GM19463 (cell line): Measurements from ENCODE around the gene RNF186.
"Not testable (repeated sequence)": the region's sequence is repeated elsewhere in the genome, so short reads cannot be mapped to it uniquely, and the experiment has no call there.

Experiments
- ATAC-seq: cut with Tn5 transposase; IDR thresholded peaks from one replicate; pipeline ENCODE4 v1.9.1; 2021; ENCODE audit warnings: mild to moderate bottlenecking, moderate library complexity; ENCODE audit not compliant: unreplicated experiment

RNF186 gene, protein sequence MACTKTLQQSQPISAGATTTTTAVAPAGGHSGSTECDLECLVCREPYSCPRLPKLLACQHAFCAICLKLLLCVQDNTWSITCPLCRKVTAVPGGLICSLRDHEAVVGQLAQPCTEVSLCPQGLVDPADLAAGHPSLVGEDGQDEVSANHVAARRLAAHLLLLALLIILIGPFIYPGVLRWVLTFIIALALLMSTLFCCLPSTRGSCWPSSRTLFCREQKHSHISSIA

DNA sequence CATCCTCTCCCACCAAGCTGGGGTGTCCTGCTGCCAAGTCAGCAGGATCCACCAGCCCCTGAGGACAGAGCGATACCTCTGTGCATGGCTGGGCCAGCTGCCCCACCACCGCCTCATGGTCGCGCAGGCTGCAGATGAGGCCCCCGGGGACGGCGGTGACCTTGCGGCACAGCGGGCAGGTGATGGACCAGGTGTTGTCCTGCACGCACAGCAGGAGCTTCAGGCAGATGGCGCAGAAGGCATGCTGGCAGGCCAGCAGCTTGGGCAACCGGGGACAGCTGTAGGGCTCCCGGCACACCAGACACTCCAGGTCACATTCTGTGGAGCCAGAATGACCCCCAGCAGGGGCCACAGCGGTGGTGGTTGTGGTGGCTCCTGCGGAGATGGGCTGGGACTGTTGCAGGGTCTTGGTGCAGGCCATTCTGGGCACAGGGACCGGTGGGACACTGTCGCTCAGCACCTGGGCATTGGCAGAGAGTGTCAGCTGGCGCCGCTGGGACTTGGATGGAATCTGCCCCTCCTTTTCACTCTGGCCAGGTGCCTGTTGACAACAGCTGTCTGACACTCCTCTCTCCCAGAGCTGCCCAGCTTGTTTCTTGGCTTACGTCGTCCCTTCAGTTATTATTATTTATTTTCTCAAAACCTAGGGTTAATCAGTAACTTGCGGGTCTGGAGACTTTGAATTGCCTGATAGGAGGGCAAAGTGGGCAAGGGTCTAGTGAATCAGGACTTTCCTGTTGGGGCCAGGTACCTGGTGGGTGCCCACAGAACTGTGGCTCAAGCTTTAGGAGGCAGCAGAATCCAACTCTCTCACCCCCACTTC, at the start of gene RNF186:
Gene RNF186, minus strand, starts transcription at position 603 of the 823 bp plus-strand sequence. Its CDS starts 182 bp downstream, at position 421.
- ATAC-seq, result no peak

DNA sequence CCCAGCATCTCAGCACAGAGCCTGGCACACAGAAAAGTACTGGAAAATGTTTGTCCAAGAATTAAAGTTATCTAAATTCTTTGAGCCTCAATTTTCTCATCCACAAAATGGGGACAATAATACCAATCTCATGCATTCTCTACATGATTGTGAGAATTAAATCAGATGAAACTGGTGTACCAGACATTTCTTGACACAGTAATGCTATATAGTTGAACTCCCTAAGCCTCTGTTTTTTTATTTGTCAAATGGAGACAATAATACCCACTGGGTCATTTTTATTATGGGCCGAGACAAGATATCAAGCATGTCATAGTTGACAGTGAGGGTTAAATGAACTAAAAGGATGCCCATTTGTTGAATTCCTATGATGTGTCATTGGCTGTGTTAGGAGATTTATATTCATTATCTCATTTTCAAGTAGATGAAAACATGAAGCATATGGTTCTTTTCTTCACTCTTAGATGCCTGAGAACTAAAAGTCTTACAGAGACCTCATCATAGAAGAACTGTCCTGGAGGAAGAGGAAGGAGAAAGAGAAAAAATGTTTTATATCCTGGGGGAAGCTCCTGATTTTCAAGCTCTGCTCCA, 49.6 kb upstream of the RNF186 start:
- no peak for ATAC-seq

DNA sequence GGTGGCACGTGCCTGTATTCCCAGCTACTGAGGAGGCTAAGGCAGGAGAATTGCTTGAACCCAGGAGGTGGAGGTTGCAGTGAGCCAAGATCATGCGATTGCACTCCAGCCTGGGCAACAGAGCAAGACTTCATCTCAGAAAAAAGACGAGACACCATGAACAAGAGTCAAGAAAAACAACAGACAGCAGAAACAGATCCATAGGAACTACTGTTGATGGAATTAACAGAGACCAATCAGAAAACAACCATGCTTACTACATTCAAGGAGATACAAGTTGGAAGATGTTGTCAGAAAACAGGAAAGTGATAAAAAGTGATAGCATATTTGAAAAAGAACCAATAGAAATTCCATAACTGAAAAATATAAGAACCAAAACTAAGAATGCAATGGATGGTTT, 47.9 kb upstream of the RNF186 start:
- no peak for ATAC-seq

DNA sequence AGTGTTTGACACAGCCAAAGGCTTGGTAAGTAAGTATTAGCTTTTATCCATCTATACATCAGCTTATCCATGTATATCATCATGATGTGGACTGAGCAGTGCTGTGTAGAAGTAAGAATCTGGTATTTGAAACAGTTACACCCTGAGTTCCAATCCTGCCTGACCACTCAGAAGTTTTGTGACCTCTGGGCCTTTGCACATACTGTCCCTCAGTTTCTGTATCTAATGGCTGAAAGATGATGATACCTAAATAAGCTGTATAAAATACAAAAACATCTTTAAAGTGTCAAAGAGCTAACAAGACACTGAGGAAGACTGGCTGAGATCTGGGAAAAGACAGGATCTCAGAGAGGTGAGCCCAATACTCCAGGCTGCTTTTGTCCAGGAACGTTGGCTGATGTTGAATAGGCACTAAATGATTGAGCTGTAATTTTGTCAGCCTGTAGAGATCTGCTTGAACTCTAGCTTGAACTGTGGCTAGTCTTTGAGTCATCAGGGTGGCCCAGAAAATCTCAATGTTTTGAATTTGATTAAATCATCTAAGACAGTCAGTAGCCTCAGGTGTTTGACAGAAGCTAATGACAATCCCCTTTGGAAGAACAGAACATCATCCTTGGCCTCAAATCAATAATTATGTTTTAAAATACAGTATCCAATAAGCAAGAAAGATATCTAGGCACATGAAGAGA, 46.9 kb upstream of the RNF186 start:
- no peak for ATAC-seq

DNA sequence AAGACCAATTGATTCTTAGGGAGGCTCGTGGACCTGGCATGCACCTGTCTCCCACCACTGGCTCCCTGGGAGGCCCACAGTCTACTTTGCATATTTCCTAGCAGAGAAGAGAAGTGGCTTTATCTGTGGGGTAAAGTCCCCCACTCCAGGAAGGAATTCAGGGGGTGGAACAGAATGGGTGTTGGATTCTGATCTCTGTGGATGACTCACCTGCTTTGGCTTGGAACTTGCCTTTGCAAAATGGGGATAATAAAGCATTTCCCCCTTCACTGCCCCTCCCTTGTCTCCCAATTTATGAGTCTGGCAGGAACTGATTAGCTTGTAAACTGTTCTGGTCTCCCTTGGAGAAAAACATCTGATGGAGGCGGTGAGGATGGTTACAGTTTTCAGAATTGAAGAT, 46.0 kb upstream of the RNF186 start:
- no peak for ATAC-seq

DNA sequence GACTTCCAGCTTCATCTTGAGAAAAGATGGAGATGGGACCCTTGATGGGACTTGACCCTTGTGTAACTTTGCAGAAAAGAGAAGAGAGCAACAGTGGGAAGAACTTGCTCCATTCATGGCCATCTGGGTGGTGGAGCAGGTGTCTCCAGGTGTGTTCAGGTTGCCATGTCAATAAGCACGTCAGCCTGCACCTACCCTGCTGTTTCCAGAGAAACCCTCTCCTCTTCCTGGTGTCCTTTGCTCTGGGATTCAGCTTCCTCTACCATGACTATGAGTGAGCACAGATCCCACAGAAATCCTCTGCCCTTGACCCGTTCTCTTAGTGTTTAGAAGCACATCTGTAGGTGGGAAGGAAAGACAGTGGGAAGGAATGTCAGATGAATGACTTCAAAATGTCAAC, 45.3 kb upstream of the RNF186 start:
- no peak for ATAC-seq

DNA sequence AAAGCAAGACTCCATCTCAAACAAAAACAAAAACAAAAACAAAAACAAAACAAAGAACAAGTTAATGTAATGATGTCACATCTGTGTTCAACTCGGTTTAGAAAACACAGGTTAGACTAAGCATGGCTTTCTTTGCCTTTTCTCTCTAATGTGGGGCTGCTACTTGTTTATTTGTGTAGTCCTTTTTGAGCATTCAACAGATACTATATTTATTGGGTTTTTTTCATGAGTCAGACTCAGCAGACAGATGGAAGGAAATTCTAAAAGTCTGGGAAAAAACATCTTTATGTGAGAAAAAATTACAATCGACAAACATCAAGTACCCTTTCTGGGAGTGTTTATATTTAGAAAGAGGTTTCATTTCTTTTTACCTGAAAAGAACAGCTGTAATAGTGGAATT, 44.8 kb upstream of the RNF186 start:
- ATAC-seq, result no peak

DNA sequence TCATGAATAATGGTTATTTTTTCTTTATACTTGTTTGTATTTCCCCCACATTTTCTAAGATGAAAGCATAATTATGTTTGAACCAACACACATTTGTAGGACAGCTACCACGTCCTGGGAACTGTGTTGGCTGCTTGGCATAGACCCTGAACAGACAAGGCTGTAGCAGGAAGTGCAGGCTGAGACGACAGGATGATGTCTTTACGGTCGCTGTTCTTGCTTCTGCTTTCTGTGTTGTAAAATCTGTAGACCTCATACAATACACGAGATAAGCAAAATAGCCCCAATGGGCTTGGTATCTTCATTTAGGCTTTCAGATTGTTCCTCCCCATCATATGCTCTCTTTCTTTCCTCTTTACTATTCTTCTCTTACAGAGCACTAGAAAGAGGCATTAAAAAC, 43.8 kb upstream of the RNF186 start:
- ATAC-seq, result no peak

DNA sequence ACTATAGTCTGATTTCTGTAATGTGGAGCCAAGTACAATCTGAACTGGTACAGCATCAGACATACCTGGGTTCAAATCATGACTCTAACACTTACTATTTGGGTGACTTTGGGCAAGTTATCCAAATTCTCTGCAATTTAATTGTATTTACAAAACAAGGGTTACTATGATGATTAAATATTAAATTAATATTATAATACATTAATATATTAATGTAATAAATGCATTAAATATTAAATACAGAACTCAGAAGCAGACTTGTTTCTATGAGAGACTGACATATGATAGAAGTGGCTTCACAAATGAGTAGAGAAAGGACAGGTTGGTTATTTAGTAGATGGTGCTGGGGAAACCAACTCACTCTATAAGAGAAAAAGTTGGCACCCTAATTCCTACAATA, 39.8 kb upstream of the RNF186 start:
- ATAC-seq, result no peak

DNA sequence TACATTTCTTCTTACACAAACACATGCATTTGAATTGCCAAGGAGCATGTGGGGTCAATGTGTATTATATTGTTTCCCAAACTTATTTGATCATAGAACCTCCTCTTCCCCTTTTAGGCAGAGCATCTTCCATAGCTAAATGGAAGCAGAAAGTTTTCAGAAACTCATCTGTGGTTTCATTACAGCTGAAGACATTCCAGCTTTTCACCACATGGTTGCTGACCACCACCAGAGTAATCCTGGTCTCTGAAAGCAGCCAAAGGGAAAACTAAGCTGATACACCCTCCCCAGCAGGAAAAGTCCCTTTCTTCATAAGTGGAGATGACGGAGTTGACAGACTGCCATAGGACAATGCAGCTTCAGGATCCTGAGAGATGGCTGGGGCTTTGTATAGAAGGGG, 37.0 kb upstream of the RNF186 start:
- no peak for ATAC-seq

DNA sequence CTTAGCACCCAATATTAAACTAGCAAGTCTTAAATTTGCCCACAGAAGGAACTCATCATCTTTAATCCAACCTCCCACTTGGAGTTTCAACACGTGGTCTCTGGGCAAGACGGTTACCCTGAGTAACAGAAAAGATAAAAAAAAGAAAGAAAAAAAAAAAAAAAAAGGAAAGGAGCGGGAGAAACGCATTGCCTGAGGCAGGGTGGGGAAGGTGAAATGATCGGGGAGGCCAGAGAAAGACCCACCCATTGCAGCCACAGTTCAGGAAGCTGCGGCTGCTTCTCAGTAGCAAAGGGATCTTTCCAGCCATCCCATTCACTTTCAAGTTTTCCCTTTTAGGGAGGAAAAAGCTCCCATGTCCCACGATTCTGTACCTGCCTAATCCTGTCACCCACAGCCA, 35.1 kb upstream of the RNF186 start:
- no peak for ATAC-seq

DNA sequence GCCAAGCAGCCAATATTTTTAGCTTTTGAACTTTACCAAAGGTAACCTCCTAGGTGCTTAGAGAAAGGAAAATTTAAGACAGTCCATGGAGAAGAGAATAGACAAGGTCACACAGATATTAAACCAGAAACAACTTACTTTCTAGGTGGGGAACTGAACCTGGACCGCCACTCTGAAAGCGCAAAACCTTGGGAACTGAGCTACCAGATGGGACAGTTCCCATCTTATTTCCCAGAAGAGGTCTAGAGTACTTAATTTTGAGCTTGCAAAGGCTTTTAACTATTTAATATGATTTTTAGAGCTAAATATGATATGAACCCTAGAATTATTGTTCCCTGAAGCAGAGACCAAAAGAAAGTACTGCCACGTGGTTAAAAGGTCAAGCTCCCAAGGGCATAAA, 34.2 kb upstream of the RNF186 start:
- ATAC-seq, result not testable (repeated sequence)

DNA sequence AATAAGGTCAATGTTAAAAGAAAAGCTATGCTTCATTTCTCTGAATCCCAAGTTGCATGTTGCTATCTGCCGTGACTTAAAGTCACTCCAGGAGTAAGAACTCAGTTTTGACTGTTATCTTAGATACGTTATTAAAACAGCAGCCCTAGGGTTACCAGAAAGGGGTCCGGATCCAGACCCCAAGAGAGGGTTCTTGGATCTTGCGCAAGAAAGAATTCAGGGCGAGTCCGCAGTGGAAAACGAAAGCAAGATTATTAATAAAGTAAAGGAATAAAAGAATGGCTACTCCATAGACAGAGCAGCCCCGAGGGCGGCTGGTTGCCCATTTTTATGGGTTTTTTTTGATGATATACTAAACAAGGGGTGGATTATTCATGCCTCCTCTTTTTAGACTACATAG, 32.3 kb upstream of the RNF186 start:
- ATAC-seq, result not testable (repeated sequence)

DNA sequence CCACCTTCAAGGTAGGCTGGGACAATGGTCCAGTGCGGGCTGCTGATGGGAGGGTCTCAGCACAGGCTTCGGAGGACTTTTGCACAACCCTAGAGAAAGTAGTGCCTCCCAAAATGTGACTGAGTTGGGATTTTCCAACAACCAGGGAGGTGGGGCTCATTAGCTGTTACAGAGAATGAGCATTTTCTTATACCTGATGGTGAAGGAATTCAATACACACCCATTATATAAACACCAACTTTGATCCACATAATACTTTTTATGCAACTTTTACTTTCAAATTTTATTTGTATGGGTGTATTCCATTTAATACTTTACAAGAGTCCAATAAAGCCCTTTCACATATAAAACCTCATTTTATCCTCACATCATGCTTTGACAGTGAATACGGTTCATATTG, 31.3 kb upstream of the RNF186 start:
- ATAC-seq, result no peak

DNA sequence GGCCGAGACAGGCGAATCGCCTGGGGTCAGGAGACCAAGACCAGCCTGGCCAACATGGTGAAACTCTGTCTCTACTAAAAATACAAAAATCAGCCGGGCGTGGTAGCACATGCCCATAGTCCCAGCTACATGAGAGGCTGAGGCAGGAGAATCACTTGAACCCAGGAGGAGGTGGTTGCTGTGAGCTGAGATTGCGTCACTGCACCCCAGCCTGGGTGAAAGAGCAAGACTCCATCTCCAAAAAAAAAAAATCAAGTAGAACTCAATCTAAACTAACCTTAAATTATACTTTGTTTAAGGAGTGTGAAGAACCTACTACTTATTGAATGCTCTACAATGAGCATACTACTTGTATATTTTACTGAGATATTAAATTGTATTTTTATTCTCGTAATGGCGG, 30.5 kb upstream of the RNF186 start:
- ATAC-seq, result no peak

DNA sequence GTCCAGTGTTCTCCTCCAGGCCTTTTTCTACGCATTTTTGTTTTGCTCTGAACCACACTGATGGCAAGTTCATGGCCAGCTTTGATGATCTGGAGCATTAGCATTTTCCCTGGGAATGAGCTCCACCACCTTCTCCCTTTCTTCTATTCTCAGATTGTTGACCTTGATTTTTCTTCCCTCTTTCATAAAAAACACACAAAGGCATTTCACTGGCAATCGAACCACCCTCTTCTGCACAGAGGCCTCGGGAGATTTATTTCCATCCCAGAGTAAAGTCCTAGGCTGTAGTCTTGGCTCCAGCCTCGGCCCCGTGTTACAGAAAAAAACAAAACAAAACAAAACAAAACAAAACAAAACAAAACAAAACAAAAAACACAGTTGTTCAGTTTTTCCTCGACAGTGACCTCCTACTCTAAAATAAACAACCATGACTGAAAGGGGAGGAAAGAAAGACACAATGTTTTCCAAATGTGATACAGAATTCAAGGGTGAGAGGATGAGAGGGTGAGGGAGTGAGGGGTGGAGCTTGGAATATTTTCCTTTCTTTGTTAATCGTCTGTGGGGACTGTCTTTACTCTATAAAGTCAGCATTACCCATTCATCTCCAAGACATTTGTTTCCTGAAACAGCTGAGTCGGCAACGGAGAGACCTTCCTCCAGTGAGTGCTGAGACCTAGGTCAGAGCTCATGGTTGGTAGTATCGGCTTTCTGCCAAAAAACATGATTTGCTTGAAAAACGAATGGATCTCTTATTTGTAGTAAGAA, 29.8 kb upstream of the RNF186 start:
- ATAC-seq, result no peak

DNA sequence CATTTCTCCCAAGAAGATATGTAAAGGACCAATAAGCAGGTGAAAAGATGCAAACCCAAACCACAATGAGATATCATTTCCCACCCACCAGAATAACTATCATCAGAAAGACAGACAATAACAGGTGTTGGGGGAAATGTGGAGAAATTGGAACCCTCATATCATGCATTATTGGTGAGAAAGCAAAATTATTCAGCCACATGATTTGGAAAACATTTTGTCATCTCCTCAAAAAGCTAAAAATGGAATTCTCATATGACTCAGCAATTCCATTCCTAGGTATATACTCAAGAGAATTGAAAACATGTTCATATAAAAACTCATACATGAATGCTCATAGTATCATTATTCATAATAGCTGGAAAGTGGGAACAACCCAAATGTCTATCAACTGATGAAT, 25.1 kb upstream of the RNF186 start:
- ATAC-seq, result no peak

DNA sequence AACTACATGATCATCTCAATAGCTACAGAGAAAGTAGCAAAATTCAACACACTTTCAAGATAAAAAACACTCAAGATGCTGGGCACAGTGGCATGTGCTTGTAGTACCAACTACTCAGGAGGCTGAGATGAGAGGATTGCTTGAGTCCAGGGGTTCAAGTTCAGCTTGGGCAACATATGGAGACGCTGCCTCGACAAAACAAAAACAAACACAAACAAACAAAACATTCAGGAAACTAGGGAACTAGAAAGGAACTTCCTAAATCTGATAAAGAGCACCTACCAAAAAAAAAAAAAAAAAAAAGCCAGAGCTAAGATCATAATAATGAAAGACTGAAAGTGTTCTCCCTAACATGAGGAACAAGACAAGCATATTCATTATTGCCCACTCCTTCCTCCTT, 22.8 kb upstream of the RNF186 start:
- no peak for ATAC-seq

DNA sequence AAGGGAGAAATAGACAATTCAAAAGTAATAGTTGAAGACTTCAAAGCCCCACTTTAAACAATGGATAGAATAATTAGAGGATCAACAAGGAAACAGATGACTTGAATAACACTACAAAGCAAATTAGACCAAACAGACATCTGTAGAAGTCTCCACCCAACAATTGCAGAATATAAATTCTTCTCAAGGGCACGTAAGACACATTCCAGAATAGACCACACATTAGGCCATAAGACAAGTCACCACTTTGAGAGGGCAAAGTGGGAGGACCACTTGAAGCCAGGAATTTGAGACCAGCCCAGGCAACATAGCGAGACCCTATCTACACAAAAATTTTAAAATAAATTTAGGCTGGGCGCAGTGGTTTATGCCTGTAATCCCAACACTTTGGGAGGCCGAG, 20.5 kb upstream of the RNF186 start:
- ATAC-seq, result no peak

DNA sequence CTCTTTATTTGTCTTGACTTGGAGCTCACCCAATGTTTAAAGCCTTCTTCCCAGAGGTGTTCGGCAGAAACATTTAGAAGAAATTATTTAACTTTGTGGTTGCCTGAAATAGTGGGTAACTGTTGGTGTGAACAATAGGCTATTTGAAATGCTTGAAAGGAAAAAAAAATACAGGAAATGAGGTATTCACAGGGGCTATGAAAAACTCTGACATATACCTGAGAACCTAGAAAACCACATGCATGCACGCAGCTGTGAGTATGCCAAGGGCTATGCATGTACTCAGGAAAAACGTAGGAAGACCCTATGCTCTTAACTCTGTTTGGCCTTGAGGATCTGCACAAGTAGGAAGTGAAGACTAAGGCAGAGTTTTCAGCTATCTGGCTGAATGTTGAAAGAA, 16.4 kb upstream of the RNF186 start:
- ATAC-seq, result no peak

DNA sequence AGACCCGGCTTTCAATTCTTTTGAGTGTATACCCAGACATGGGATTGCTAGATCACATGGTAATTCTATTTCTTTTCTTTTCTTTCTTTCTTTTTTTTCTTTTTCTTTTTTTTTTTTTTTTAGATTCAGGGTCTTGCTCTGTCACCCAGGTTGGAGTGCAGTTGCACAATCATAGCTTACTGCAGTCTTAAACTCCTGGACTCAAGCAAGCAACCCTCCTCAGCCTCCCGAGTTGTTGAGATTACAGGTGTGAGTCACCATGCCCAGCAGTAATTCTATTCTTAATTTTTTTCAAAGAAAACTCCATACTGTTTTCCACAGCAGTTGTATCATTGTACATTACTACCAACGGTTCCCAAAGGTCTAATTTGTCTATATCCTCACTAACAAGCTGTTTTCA, 13.5 kb upstream of the RNF186 start:
- no peak for ATAC-seq
